ENCODE measurements around the gene TUBA4B. TPM values are rescaled to one million over a fixed set of nuclear protein-coding genes. Genes with fewer than 3 reads are reported as not detected.
A peak's percentile ranks its signal among the peaks of the same experiment; 100 is the strongest.

Gene TUBA4B
- total RNA-seq, 4 donors from 2014 or later, result not detected

GRCh38 chr2:219245148-219245898 is 7.7 kb upstream of the TUBA4B start, which contains the start of the genes GLB1L and STK16:
Gene GLB1L, minus strand, starts transcription at chr2:219245444. Its CDS starts 1,871 bp downstream, at chr2:219243573.
Gene STK16, plus strand, starts transcription at chr2:219245479. Its CDS starts 521 bp downstream, at chr2:219246000.
- 0% methylated on average over 8 of the region's 46 CpGs; no CpG with 5 or more reads in 1 of the 2 donors for WGBS, 2 donors (ENCODE audit: low coverage in 1 of 2)
- peaks cover 3 to 55% (median 22%) of the 10 kb centered on the region in 3 donors for H3K4me1 ChIP-seq
- peak; percentile 93 for ATAC-seq
- H3K27ac ChIP-seq, result peak within 1 kb of the TSS; percentile 89 to 96 (median 93)
- H3K9me3 ChIP-seq, result no peaks in the 10 kb centered on the region
- H3K4me3 ChIP-seq, result peak within 1 kb of the TSS; percentile 66 to 90
- no peaks in the 10 kb centered on the region for H3K27me3 ChIP-seq
- TF ChIP-seq, protein P1, sequence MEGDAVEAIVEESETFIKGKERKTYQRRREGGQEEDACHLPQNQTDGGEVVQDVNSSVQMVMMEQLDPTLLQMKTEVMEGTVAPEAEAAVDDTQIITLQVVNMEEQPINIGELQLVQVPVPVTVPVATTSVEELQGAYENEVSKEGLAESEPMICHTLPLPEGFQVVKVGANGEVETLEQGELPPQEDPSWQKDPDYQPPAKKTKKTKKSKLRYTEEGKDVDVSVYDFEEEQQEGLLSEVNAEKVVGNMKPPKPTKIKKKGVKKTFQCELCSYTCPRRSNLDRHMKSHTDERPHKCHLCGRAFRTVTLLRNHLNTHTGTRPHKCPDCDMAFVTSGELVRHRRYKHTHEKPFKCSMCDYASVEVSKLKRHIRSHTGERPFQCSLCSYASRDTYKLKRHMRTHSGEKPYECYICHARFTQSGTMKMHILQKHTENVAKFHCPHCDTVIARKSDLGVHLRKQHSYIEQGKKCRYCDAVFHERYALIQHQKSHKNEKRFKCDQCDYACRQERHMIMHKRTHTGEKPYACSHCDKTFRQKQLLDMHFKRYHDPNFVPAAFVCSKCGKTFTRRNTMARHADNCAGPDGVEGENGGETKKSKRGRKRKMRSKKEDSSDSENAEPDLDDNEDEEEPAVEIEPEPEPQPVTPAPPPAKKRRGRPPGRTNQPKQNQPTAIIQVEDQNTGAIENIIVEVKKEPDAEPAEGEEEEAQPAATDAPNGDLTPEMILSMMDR (IDR thresholded peaks at IDR 0.05), result peak in 1 of 4 experiments; percentile 7
- TF ChIP-seq POLR2AphosphoS5 (IDR thresholded peaks at IDR 0.05) (peak; percentile 91), EP300 (IDR thresholded peaks at IDR 0.05) (no peak), POLR2A (IDR thresholded peaks at IDR 0.05) (peak; percentile 79 to 82)
- H3K36me3 ChIP-seq, result peaks cover 0 to 32% of the 10 kb centered on the region in 2 donors

GRCh38 chr2:219245899-219246230 is 7.2 kb upstream of the TUBA4B start:
- H3K9me3 ChIP-seq, result no peaks in the 10 kb centered on the region
- H3K27me3 ChIP-seq, result no peaks in the 10 kb centered on the region
- H3K27ac ChIP-seq, result peak overlapping the region; percentile 89 to 96 (median 93)
- ATAC-seq, result no peak
- TF ChIP-seq EP300 (IDR thresholded peaks at IDR 0.05) (no peak), POLR2AphosphoS5 (IDR thresholded peaks at IDR 0.05) (no peak), POLR2A (IDR thresholded peaks at IDR 0.05) (no peak)
- TF ChIP-seq, protein P1 (IDR thresholded peaks at IDR 0.05), result no peak
- WGBS, 2 donors (ENCODE audit: low coverage in 1 of 2), result 40 to 57% methylated on average over 1 to 2 of the region's 10 CpGs
- peaks cover 3 to 60% (median 24%) of the 10 kb centered on the region in 3 donors for H3K4me1 ChIP-seq
- peaks cover 0 to 38% of the 10 kb centered on the region in 2 donors for H3K36me3 ChIP-seq
- peak overlapping the region; percentile 66 to 90 for H3K4me3 ChIP-seq

- ATAC-seq, result no peak
- Histone ChIP-seq H3K36me3 (peaks cover 0 to 45% of the 10 kb centered on the region in 2 donors), H3K9me3 (no peaks in the 10 kb centered on the region), H3K27me3 (no peaks in the 10 kb centered on the region), H3K4me1 (peaks cover 3 to 67% (median 24%) of the 10 kb centered on the region in 3 donors), H3K4me3 (no peak overlapping the region), H3K27ac (peak overlapping the region in 3 of 4 donors; percentile 14 to 94 (median 89))
- TF ChIP-seq EP300 (IDR thresholded peaks at IDR 0.05) (no peak), POLR2AphosphoS5 (IDR thresholded peaks at IDR 0.05) (no peak), POLR2A (IDR thresholded peaks at IDR 0.05) (no peak)
- TF ChIP-seq, protein P1 (IDR thresholded peaks at IDR 0.05), result no peak
- WGBS, 2 donors (ENCODE audit: low coverage in 1 of 2), result no CpG with 5 or more reads among the region's 10 CpGs
Measured at GRCh38 chr2:219246559-219246958, 6.5 kb upstream of the TUBA4B start.

GRCh38 chr2:219247678-219248642 is 5.1 kb upstream of the TUBA4B start:
- no peak overlapping the region for H3K4me3 ChIP-seq
- no peaks in the 10 kb centered on the region for H3K27me3 ChIP-seq
- peaks cover 3 to 81% (median 25%) of the 10 kb centered on the region in 3 donors for H3K4me1 ChIP-seq
- no peak for TF ChIP-seq EP300 (IDR thresholded peaks at IDR 0.05)
- no peak for TF ChIP-seq POLR2A (IDR thresholded peaks at IDR 0.05)
- TF ChIP-seq, protein P1 (IDR thresholded peaks at IDR 0.05), result no peak
- TF ChIP-seq POLR2AphosphoS5 (IDR thresholded peaks at IDR 0.05), result no peak
- H3K27ac ChIP-seq, result peak overlapping the region in 3 of 4 donors; percentile 87 to 90 (median 88)
- 68 to 93% methylated on average over 3 of the region's 17 CpGs for WGBS, 2 donors (ENCODE audit: low coverage in 1 of 2)
- no peaks in the 10 kb centered on the region for H3K9me3 ChIP-seq
- no peak for ATAC-seq
- peaks cover 0 to 47% of the 10 kb centered on the region in 2 donors for H3K36me3 ChIP-seq
